NCI-H2196 (cell line): Measurements from ENCODE around the gene ENTR1.
A peak's percentile ranks its signal among the peaks of the same experiment; 100 is the strongest.

Experiments
- DNase-seq: peaks from one replicate; lab custom pipeline; 2025; ENCODE audit not compliant: unreplicated experiment; lab: John Stamatoyannopoulos, UW

The ENTR1 gene, protein sequence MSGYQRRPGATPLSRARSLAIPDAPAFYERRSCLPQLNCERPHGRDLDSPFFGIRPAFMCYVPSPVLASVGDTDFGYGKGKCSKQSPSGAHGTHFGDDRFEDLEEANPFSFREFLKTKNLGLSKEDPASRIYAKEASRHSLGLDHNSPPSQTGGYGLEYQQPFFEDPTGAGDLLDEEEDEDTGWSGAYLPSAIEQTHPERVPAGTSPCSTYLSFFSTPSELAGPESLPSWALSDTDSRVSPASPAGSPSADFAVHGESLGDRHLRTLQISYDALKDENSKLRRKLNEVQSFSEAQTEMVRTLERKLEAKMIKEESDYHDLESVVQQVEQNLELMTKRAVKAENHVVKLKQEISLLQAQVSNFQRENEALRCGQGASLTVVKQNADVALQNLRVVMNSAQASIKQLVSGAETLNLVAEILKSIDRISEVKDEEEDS

GRCh38 chr9:136410500-136411287 lies at the start of gene ENTR1, which contains the start of gene PMPCA:
TSS of gene ENTR1 (minus strand) at chr9:136410614. CDS start at chr9:136410397, 217 bp downstream.
TSS of gene PMPCA (plus strand) at chr9:136410658. CDS start at chr9:136410669, 11 bp downstream.
- peak; percentile 90 for DNase-seq

DNA sequence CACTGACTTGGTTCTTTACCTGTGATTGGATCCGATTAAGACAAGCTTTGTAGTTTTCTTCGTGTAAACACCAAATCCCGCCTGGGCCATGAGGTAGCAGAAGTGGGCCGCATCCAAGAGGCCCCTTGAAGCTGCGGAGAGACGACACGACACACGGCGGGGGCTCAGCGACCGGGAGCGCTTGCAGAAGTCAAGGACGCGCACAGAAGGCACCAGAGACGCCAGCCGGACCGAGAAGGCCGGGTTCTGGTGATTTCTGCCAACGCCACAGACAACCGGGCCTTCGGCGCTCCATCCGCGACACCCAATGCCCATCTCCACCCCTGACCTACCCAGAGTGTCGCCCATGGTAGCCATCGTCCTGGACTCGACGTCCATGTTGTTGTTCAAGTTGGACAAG lies 49.0 kb upstream of the ENTR1 start:
- DNase-seq: no peak

- DNase-seq: no peak
These were observed 46.9 kb upstream of the ENTR1 start for GRCh38 chr9:136457326-136457725.

DNA sequence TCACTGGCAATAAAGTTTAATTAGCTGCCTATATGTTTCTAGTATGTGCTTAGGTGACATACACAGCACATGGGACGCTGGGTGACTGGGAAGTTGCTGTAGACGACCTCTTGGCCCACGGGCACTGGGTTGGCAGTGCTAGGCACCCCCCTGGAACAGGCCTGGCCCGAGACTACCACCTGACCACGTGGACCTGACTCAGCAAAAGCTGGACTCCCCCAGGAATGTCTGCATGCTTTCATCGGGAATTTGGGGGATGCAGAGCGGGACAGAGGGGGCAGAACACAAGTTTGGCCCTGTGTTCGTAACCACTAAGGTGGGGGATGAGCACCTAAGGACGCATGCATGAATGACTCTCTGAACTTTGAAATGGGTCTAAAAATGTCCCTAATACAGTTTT lies 45.8 kb upstream of the ENTR1 start:
- no peak for DNase-seq

GRCh38 chr9:136455043-136456002 lies 44.9 kb upstream of the ENTR1 start:
- DNase-seq: no peak

DNA sequence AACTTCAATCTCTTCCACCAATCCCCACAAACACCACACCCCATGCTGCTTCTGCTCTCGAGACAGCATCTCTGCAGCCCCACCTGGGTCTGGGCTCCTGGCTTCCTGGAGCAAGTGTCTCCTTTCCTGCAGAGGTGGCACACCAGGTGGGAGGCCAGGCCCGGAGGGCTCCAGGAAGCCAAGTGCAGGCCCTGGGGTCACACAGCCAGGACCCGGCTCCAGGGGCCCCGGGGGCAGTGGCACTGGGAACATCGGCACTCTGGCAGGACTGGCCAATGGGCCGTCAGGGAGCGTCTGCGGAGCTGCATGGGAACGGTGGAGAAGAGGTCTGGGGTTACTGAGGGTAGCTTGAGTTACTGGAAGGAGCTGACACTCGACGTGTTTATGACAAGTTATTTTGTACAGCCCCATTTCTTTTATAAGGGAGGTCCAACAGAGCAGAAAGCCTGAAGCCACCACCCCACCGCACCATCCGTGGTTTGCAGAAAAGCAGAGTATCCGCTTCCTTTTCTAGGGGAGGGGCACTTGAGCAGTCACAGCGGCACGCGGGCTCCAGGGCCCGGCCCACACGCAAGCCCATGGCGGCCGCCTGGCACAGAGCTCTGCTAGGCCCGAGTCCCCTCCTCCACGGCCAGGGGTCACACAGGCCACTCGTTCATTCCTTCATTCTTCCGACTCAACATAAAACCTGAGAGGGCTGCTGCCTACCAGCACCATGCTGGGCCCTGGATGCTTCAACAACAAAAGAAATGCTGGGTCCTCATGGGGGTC lies 43.8 kb upstream of the ENTR1 start:
- no peak for DNase-seq

GRCh38 chr9:136453326-136453725 lies 42.9 kb upstream of the ENTR1 start:
- DNase-seq: no peak

- no peak for DNase-seq
These were observed 40.9 kb upstream of the ENTR1 start for GRCh38 chr9:136451221-136451877.

- no peak for DNase-seq
These were observed 38.2 kb upstream of the ENTR1 start for GRCh38 chr9:136448655-136449054.

- no peak for DNase-seq
These were observed 36.9 kb upstream of the ENTR1 start for GRCh38 chr9:136447173-136447778.

- DNase-seq: no peak
These were observed 35.4 kb upstream of the ENTR1 start for GRCh38 chr9:136445799-136446198.

- no peak for DNase-seq
These were observed 33.7 kb upstream of the ENTR1 start for GRCh38 chr9:136444102-136444501.

- no peak for DNase-seq
These were observed 33.3 kb upstream of the ENTR1 start for GRCh38 chr9:136443687-136444086.

DNA sequence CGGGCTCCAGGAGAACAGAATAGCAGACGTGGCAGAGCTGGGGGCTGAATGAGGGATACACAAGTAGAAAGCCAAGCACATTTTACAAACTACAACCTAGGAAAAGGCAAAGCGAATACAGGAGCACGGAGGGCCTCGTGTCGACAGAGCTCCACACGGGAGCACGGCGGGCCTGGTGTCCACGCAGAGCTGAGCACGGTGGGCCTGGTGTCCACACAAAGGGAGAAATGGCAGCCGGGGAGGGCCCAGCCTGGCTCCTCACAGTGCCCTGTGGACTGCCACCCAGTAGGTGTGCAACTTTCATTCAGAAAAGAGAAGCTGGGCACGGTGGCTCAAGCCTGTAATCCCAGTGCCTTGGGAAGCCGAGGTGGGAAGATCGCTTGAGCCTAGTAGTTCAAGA lies 32.7 kb upstream of the ENTR1 start:
- DNase-seq: no peak

DNA sequence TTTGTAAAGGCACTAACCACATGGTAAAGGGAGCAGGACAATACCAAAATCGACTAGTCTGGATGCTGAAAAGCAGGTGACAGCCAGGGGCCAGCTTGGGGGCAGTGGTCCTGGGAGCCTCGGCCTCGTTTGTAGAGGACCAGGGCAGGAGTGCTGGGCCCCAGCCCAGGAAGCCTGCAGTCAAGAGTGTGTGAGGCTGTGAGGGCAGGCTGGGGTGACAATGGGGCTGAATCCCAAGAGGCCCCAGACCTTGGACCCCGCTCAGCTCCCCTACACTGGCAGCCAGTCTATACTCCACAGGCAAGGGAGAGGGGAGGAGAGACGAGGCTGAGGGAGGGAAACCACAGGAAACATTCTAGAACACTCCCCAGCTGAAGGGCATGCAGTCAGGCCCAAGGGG lies 31.9 kb upstream of the ENTR1 start:
- DNase-seq: no peak

DNA sequence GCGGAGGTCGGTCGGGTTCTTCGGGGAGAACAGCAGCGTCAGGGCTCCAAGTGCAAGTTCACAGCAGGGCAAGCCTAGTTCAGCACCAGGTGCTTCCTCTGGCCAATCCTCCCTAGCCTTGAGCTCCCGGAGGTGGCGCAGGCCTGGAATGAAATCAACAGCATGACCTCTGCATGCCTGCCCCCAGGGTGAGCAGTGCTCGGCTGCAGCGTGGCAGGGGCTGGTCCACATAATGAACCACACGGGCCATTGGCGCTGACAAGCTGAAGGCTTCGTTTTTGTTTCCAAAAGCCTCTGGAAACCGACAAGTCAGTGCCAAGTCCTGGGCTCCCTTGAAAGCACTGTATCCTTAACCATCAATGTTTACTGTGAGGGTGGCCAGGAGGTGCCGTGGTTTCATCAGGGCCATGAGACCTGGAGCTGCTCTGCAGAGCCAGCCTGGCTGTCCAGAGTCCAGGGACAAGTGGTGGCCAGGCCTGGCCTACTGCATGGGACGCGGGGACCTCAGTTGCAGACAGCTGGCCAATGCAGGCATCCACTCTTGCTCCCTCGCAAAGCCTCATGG lies 31.3 kb upstream of the ENTR1 start:
- DNase-seq: no peak

- no peak for DNase-seq
These were observed 30.8 kb upstream of the ENTR1 start for GRCh38 chr9:136441191-136441680.

DNA sequence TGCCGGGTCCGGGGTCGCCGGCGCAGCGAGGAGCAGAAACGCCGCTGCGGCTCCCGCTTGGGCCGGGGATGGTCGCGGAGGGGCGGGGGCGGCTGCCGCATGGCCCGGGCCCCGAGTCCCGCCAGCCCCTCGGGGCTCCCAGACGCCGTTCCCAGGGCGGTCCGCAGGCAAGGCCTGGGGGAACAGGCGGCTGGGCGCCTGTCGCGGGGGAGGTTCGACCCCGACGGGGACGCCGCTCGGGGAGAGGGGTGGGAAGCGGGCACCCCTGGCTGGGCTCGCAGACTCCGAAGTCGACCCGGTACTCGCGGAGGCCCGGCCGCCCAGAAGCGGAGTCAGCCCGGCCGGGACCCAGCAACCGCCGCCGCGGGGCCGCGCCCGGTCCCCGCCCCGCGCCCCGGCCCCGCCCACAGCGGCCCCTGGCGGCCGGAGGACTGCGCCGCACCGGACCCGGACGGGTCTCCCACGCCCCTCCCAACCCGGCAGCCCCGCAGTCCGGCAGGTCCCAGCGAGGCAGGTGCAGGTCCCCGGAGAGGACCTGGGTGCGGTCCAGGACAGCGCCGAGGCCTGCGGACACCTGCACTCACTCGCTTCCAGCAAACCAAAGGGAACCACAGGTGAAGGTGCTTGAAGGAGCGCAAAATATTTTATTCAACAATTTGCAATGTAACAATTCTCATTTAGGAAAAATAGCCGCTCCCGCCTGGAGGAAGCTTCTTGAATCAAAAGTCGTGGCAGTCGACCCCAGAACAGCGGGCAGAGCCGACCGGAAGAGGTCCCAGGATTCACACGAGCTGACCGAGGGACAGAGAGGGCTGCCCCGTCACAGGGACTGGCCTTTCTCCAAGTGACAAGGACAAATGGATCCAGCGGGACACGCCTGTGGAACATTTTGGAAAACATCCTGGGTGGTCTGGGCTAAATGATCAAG lies 29.3 kb upstream of the ENTR1 start, which contains the start of gene INPP5E:
TSS of gene INPP5E (minus strand) at position 365 of the 928 bp plus-strand sequence. CDS start 426 bp downstream, outside the sequence.
- peak; percentile 83 for DNase-seq
